Measurements from ENCODE around the gene SERTAD1.

SERTAD1 gene

DNA sequence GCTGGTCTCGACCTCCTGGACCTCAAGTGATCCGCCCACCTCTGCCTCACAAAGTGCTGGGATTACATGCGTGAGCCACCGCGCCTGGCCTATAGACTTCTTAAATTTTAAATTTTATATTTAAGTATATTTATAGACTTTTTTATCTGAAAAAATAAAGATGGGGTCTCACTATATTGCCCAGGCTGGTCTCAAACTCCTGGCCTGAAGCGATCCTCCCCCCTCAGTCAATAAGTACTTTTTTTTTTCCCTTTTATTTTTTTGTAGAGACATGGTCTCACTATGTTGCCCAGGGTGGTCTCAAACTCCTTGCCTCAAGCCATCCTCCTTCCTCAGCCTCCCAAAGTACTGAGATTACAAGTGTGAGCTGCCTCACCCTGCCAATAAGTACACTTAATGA, 1.9 kb downstream of the SERTAD1 start:
- Mint-ChIP-seq H3K9me3 (no peaks in the 10 kb centered on the region), H3K27me3 (no peaks in the 10 kb centered on the region), H3K4me3 (peak overlapping the region; percentile 98 to 99), H3K4me1 (ENCODE audit: low read depth in 2 of 2) (peaks cover 14 to 15% of the 10 kb centered on the region in 2 donors), H3K27ac (peak overlapping the region in 1 of 2 donors; percentile 95), H3K36me3 (ENCODE audit: insufficient read depth) (peaks cover 53% of the 10 kb centered on the region)
- DNase-seq = no peak
- no peak for ATAC-seq (replicated peaks)

DNA sequence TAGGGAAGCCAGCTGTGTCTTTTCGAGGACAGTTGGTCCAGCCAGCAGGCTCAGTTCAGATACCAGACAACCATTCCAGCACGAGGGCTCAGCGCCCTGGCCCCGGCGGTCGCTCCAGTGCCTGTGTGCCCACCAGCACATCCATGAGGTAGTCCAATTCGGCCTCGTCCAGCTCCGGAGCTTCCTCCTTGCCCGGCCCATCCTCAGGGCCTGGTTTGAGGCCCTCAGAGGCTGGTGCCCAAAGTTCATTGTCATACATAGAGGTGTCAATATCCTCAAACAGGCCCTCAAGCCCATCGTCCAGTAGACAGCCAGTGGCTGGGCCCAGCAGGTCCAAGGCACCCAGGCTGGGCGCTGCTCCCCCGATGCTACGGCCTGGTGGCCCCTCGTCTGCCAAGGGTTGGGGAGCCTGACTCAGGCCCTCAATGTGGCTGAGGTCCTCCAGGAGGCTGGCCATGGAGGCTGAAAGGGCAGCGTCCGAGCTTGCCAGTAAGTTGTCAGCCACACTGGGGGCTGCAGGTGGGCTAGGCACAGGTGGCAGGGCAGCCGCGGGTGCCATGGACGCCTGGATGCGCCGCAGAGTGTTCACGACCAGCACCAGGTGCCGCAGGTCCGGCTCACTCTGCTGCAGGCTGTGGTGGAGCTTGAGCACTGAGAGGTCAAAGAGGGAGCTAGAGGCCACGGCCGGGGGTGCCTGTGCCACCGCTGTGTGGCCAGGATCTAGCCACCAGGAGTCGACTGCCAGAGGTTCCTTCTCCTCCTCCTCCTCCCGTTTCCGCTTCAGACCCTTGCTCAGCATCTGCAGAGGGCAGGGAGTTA, 2.8 kb downstream of the SERTAD1 start:
- peaks cover 53% of the 10 kb centered on the region for H3K36me3 Mint-ChIP-seq (ENCODE audit: insufficient read depth)
- H3K9me3 Mint-ChIP-seq = no peaks in the 10 kb centered on the region
- ATAC-seq (replicated peaks) = no peak
- peak overlapping the region; percentile 82 to 85 for H3K4me3 Mint-ChIP-seq
- H3K27me3 Mint-ChIP-seq = no peaks in the 10 kb centered on the region
- H3K27ac Mint-ChIP-seq = peak overlapping the region in 1 of 2 donors; percentile 95
- DNase-seq = no peak
- peaks cover 15 to 16% of the 10 kb centered on the region in 2 donors for H3K4me1 Mint-ChIP-seq (ENCODE audit: low read depth in 2 of 2)

DNA sequence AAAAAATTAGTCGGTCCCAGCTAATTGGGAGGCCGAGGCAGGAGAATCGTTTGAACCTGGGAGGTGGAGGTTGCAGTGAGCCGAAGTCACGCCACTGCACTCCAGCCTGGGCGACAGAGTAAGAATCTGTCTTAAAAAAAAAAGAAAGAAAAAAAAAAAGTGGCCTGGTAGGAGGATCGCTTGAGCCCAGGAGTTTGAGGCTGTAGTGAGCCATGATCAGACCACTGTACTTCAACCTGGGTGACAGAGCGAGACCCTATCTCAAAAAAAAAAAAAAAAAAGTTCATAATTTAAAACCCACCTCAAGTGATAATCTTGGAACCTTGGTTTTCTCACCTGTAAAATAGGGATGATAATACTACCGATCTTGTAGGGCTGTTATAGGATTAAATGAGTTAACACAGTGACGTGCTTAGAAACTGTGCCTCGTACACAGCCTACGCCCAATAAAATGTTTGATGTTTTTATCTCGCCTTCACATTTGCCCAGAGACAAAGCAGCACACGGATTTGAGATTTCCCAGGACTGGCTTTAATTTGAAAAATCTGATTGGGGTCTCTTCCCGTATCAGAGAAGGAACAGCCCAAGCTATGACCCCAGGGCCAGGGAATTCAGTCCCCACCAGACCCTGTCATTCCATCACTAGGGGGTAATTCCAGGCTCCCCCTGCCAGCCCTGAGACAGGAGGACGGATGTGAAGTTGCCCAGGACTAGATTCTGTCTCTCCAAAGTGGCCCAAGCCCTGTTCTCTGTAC, 3.6 kb downstream of the SERTAD1 start:
- Mint-ChIP-seq H3K9me3 (no peaks in the 10 kb centered on the region), H3K27me3 (no peaks in the 10 kb centered on the region), H3K4me3 (peak overlapping the region; percentile 82 to 85), H3K4me1 (ENCODE audit: low read depth in 2 of 2) (peaks cover 19 to 20% of the 10 kb centered on the region in 2 donors), H3K27ac (peak overlapping the region; percentile 87 to 95), H3K36me3 (ENCODE audit: insufficient read depth) (peaks cover 53% of the 10 kb centered on the region)
- ATAC-seq (replicated peaks) (no peak), DNase-seq (no peak)

DNA sequence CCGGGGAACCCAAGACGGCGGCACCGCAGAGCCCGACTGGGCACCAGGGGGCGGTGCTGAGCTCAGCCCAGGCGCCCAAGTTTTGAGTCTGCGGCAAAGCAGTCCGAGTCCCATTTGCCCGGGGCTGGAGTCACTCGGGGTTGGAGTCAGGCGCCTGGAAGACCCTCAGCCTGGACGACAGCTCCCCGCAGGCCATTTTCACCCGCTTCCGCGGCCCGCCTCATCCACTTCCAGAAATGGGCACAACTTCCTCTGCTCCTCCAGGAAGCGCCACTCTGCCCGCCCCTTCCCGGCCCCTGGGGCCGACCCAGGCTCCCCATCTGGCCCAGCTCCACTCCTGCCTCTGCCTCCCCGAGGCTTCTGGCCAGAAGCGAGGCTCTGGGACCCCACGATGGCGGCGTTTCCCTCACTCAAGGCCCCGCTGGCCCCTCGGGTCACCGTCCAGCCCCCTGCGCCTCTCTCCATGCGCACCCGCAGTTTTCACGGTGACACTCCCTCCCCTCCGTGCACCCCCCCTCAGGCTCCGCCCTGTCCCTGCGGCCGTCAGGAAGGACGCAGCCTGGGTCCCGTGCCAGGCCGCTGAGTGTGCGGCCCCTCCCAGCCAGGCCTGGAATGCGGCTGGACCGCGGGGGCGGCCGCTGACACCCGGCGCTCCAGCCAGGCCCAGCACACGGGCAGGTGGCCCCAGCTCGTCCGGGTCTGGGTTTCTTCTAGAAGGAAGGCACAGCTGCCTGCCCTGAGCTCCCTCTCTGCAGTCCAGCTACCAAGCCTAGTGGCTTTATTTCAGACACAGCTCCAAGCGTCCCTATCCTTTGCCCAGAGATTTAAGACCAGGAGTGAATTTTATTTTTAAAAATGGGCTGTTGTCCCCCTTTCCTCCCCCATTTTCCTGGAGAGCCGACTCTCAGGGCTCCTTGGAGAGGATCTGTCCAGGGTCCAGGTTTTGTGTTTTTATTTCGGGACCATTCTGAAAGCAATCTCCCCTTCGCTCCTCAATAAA, 4.7 kb downstream of the SERTAD1 start:
- Mint-ChIP-seq H3K27me3 (no peaks in the 10 kb centered on the region), H3K4me3 (peak overlapping the region; percentile 82 to 85), H3K9me3 (no peaks in the 10 kb centered on the region), H3K27ac (peak overlapping the region; percentile 87 to 95), H3K36me3 (ENCODE audit: insufficient read depth) (peaks cover 50% of the 10 kb centered on the region), H3K4me1 (ENCODE audit: low read depth in 2 of 2) (peaks cover 22 to 24% of the 10 kb centered on the region in 2 donors)
- DNase-seq (peak; percentile 63 to 74 (median 67)), ATAC-seq (replicated peaks) (peak; percentile 46)

DNA sequence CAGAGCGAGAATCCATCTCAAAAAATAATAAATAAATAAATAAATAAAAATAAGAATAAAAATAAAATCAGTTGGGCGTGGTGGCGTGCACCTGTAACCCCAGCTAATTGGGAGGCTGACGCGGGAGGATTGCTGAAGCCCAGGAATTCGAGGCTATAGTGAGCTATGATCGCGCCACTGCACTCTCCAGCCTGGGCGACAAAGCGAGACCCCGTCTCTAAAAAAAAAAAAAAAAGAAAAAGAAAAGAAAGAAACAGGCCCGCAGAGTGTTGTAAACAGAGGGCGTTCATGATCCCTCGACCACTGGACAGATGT, 5.4 kb downstream of the SERTAD1 start:
- Mint-ChIP-seq H3K36me3 (ENCODE audit: insufficient read depth) (peaks cover 43% of the 10 kb centered on the region), H3K4me3 (peak overlapping the region; percentile 82 to 85), H3K9me3 (no peaks in the 10 kb centered on the region), H3K27ac (peak overlapping the region; percentile 87 to 95), H3K4me1 (ENCODE audit: low read depth in 2 of 2) (peaks cover 22 to 24% of the 10 kb centered on the region in 2 donors), H3K27me3 (no peaks in the 10 kb centered on the region)
- ATAC-seq (replicated peaks) = no peak
- DNase-seq = no peak

DNA sequence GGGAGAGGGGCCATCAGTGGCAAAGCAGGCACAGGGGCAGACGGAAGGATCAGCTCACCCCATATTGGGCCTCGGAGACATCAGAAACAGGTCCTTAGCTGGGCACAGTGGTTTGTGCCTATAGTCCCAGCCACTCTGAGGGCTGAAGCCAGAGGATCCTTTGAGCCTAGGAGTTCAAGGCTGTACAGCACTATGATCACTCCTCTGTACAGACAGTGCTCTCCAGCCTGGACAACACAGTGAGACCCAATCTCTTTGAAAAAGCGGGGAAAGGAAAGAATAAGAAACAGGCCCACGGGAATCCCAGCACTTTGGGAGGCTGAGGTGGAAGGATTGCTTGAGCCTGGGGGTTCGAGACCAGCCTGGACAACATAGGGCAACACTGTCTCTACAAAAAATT, 6.0 kb downstream of the SERTAD1 start:
- Mint-ChIP-seq H3K4me3 (peak overlapping the region; percentile 39 to 61), H3K4me1 (ENCODE audit: low read depth in 2 of 2) (peaks cover 21 to 22% of the 10 kb centered on the region in 2 donors), H3K9me3 (no peaks in the 10 kb centered on the region), H3K36me3 (ENCODE audit: insufficient read depth) (peaks cover 39% of the 10 kb centered on the region), H3K27ac (no peak overlapping the region), H3K27me3 (no peaks in the 10 kb centered on the region)
- ATAC-seq (replicated peaks) (no peak), DNase-seq (no peak)

DNA sequence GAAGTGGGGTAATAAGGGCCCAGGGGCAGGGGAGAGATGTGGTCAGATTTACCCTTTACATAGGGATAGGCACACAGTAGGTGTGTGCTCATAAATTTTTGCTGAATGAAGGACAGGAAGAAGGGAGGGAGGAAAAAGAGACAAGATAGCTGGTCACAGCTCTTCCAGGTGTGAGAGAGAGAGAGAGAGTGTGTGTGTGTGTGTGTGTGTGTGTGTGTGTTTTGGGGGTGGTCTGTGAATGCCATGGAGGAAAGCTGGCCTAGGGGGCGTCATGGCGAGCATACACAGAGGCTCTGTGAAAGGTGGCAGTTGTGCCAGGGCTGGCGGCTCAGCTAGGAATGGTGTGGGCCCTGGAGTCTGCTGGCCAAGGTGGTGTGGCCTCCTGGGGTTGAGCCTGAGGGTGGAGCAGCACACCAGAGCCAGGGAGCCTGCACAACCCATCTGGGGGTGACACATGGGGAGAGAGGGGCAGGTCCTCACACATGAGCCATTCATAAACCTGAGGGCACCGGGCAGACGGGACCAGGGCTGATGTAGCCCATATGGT, 6.7 kb downstream of the SERTAD1 start:
- Mint-ChIP-seq H3K36me3 (ENCODE audit: insufficient read depth) (peaks cover 33% of the 10 kb centered on the region), H3K4me3 (peak overlapping the region in 1 of 2 donors; percentile 61), H3K27me3 (no peaks in the 10 kb centered on the region), H3K9me3 (no peaks in the 10 kb centered on the region), H3K27ac (no peak overlapping the region), H3K4me1 (ENCODE audit: low read depth in 2 of 2) (peaks cover 15 to 17% of the 10 kb centered on the region in 2 donors)
- DNase-seq = no peak
- no peak for ATAC-seq (replicated peaks)

DNA sequence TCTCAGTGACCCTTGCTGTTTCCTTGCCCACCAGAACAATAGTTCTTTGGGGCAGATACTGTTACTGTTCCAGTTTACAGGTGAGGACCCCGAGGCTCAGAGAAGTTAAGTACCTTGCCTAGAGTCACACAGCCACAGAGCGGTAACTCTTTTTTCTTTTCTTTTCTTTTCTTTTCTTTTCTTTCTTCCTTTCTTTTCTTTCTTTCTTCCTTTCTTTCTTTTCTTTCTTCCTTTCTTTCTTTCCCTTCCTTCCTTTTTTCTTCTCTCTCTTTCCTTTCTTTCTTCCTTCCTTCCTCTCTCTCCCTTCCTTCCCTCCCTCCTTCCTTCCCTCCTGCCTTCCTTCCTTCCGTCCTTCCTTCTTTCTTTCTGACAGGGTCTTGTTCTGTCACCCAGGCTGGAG, 7.8 kb downstream of the SERTAD1 start:
- Mint-ChIP-seq H3K36me3 (ENCODE audit: insufficient read depth) (peaks cover 31% of the 10 kb centered on the region), H3K27ac (peak overlapping the region in 1 of 2 donors; percentile 86), H3K27me3 (no peaks in the 10 kb centered on the region), H3K4me3 (no peak overlapping the region), H3K9me3 (no peaks in the 10 kb centered on the region), H3K4me1 (ENCODE audit: low read depth in 2 of 2) (peaks cover 14 to 17% of the 10 kb centered on the region in 2 donors)
- ATAC-seq (replicated peaks) = no peak
- DNase-seq = no peak

DNA sequence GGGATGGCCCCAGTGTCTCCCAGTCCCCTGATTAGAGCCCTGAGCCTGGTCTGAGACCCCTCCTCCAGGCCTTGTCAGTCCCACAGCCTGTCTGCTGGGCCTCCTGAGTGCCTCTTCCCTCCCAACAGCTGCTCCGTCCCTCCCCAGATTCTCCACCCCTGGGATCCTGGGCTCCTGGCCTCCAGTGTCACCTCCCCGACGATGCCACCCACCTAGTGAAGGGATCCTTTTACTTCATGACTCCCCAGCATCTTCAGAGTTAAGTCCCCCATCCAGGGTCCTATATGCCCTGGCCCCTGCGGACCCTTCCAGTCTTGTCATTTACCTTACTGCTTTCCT, 8.2 kb downstream of the SERTAD1 start:
- Mint-ChIP-seq H3K36me3 (ENCODE audit: insufficient read depth) (peaks cover 26% of the 10 kb centered on the region), H3K4me3 (no peak overlapping the region), H3K27ac (peak overlapping the region; percentile 31 to 86), H3K4me1 (ENCODE audit: low read depth in 2 of 2) (peaks cover 14 to 17% of the 10 kb centered on the region in 2 donors), H3K9me3 (no peaks in the 10 kb centered on the region), H3K27me3 (no peaks in the 10 kb centered on the region)
- no peak for ATAC-seq (replicated peaks)
- DNase-seq = no peak

DNA sequence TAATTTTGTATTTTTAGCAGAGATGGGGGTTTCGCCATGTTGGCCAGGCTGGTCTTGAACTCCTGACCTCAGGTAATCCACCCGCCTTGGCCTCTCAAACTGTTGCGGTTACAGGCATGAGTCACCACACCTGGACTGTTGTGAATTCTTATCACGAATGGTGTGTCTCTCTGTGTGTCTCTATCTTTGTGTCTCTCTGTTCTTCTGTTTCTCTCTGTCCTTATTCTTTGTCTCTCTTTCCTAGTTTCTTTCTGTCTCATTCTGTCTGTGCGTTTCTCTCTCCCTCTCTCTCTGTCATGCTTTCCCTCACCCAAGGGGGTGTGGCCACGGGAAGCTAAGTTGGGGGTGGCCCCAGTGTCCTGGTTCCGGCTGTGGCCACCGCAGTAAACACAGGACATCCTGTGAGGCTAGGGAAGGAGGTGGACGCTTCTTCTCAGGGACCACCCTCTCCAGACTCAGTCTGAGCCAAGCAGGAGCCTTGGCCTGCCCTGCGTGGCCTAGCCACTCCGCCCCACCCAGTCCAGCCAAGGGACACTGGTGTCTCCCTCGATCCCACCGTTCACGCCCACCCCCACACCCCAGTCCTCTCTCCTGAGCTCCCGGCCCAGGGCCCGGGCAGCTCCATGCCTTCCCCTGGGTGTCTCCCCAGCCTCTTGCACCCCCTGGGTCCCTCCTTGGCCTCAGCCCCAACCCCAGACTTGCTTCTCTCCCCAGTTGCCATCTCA, 8.7 kb downstream of the SERTAD1 start:
- Mint-ChIP-seq H3K4me3 (no peak overlapping the region), H3K4me1 (ENCODE audit: low read depth in 2 of 2) (peaks cover 14 to 17% of the 10 kb centered on the region in 2 donors), H3K9me3 (no peaks in the 10 kb centered on the region), H3K36me3 (ENCODE audit: insufficient read depth) (peaks cover 21% of the 10 kb centered on the region), H3K27me3 (peaks cover 0 to 2% of the 10 kb centered on the region in 2 donors), H3K27ac (peak overlapping the region; percentile 31 to 86)
- ATAC-seq (replicated peaks) = no peak
- DNase-seq = no peak

DNA sequence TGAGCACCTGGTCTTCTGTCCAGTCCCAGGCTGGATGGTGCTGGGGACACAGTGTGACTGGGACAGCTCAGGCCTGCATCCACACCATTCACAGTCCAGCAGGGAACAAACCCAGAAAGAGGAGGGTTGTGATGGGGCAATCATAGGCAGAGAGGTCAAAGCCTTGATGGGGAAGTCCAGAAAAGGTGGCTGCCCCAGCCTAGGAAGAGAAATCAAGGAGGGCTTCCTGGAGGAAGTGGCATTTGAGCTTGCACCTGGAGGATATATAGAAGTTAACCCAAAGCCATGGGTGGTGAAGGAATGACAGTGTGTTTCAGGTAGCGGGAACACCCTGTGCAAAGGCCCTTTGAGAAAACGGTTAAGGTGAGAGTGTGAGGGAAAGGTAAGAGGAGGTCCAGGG, 10.0 kb downstream of the SERTAD1 start:
- Mint-ChIP-seq H3K27me3 (peaks cover 0 to 12% of the 10 kb centered on the region in 2 donors), H3K9me3 (no peaks in the 10 kb centered on the region), H3K36me3 (ENCODE audit: insufficient read depth) (peaks cover 11% of the 10 kb centered on the region), H3K4me1 (ENCODE audit: low read depth in 2 of 2) (peaks cover 14 to 15% of the 10 kb centered on the region in 2 donors), H3K27ac (no peak overlapping the region), H3K4me3 (no peak overlapping the region)
- no peak for ATAC-seq (replicated peaks)
- DNase-seq = no peak

Measured in effector memory CD8-positive, alpha-beta T cell (primary cell).